ENCODE measurements around the gene TBC1D22A.

The TBC1D22A gene

GRCh38 chr22:46842606-46843005, 80.2 kb downstream of the TBC1D22A start:
- no peak for TF ChIP-seq CTCF (IDR thresholded peaks at IDR 0.05; ENCODE audit: unreplicated experiment in 3 of 3)
- peaks cover 3% of the 10 kb centered on the region for H3K27me3 Mint-ChIP-seq (ENCODE audit: low read depth)
- peaks cover 22% of the 10 kb centered on the region for H3K36me3 Mint-ChIP-seq (ENCODE audit: low read depth)
- H3K4me1 Mint-ChIP-seq, result peaks cover 40% of the 10 kb centered on the region
- H3K4me3 Mint-ChIP-seq, result no peak overlapping the region
- H3K9me3 Mint-ChIP-seq, result peaks cover 14% of the 10 kb centered on the region
- no peak overlapping the region for H3K27ac Mint-ChIP-seq

- Mint-ChIP-seq H3K36me3 (ENCODE audit: low read depth) (peaks cover 12% of the 10 kb centered on the region), H3K4me1 (peaks cover 47% of the 10 kb centered on the region), H3K27me3 (ENCODE audit: low read depth) (peaks cover 8% of the 10 kb centered on the region), H3K27ac (no peak overlapping the region), H3K9me3 (peaks cover 5% of the 10 kb centered on the region), H3K4me3 (no peak overlapping the region)
- no peak for TF ChIP-seq CTCF (IDR thresholded peaks at IDR 0.05; ENCODE audit: unreplicated experiment in 3 of 3)
These were observed 81.4 kb downstream of the TBC1D22A start for GRCh38 chr22:46843821-46844255.

GRCh38 chr22:46844606-46845210, 82.3 kb downstream of the TBC1D22A start:
- Mint-ChIP-seq H3K27me3 (ENCODE audit: low read depth) (peaks cover 8% of the 10 kb centered on the region), H3K9me3 (peaks cover 2% of the 10 kb centered on the region), H3K4me3 (no peak overlapping the region), H3K27ac (peak overlapping the region in 1 of 3 experiments; percentile 74), H3K4me1 (peaks cover 47% of the 10 kb centered on the region), H3K36me3 (ENCODE audit: low read depth) (peaks cover 4% of the 10 kb centered on the region)
- no peak for TF ChIP-seq CTCF (IDR thresholded peaks at IDR 0.05; ENCODE audit: unreplicated experiment in 3 of 3)

GRCh38 chr22:46845296-46846149, 83.1 kb downstream of the TBC1D22A start:
- Mint-ChIP-seq H3K36me3 (ENCODE audit: low read depth) (peaks cover 5% of the 10 kb centered on the region), H3K4me3 (peak overlapping the region in 2 of 3 experiments; percentile 2 to 27), H3K27ac (peak overlapping the region in 2 of 3 experiments; percentile 34 to 74), H3K4me1 (peaks cover 47% of the 10 kb centered on the region), H3K27me3 (ENCODE audit: low read depth) (peaks cover 8% of the 10 kb centered on the region), H3K9me3 (no peaks in the 10 kb centered on the region)
- TF ChIP-seq CTCF (IDR thresholded peaks at IDR 0.05; ENCODE audit: unreplicated experiment in 3 of 3), result peak; percentile 59 to 68 (median 68)

GRCh38 chr22:46846150-46846831, 83.8 kb downstream of the TBC1D22A start:
- H3K4me1 Mint-ChIP-seq, result peaks cover 47% of the 10 kb centered on the region
- peak overlapping the region in 2 of 3 experiments; percentile 17 to 74 for H3K27ac Mint-ChIP-seq
- H3K4me3 Mint-ChIP-seq, result peak overlapping the region in 1 of 3 experiments; percentile 2
- no peaks in the 10 kb centered on the region for H3K9me3 Mint-ChIP-seq
- H3K36me3 Mint-ChIP-seq (ENCODE audit: low read depth), result peaks cover 10% of the 10 kb centered on the region
- no peak for TF ChIP-seq CTCF (IDR thresholded peaks at IDR 0.05; ENCODE audit: unreplicated experiment in 3 of 3)
- peaks cover 8% of the 10 kb centered on the region for H3K27me3 Mint-ChIP-seq (ENCODE audit: low read depth)
